Stimulated activated CD8-positive, alpha-beta memory T cell treated with anti-CD3 and anti-CD28 coated beads, Interleukin-4, amount 100 ng/mL, for 4 hours (primary cell): Measurements from ENCODE around the gene LMTK2.

Experiments used
- DNase-seq, 2 donors: peaks; one replicate each; pipeline ENCODE4 v3.0.0-alpha.2; 2020; ENCODE audit warnings: low read depth in 2 of 2, low spot score in 1 of 2

The LMTK2 gene

DNA sequence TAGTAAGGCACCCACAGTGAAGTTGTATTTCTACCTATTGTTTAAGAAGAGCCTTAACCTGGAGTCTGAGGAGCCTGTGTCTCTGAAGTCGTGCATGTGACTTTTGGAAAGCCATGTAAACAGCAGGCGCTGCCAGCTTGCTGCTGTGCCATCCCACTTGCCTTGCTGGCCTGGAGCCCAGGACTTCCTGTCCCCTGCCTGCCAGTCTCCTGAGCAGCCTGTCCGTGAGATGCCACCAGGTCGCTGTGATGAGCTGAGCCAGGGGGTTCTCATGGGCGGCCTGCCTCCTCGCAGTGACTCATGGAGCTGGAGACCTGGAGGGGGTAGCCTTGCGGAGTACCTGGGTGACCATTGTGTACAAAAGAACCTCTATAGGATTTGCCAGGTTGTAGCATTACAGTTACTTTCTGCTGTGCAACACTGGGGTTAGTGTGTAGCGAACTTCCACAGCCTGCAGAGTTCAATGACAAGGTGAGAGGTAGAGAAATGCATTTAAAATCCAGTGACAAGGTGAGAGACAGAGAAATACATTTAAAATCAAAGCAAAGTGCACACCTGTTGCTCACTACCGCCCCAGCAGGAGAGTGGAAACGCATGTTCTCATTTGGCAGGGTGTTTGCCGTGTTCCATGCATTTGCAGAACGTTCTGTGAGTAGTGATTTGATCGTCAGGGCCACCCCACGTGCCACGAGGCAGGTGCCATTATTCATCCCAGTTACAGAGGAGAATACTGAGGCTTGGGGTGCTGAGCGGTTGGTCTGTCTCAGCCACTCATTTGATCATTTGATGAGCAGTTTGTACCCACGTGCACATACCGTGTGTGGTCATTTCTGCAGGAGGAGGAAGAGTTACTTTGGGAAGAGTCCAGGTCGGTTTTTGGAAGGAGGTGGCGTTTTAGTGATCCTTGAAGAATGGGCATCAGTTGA, 67.9 kb downstream of the LMTK2 start:
- DNase-seq: no peak

DNA sequence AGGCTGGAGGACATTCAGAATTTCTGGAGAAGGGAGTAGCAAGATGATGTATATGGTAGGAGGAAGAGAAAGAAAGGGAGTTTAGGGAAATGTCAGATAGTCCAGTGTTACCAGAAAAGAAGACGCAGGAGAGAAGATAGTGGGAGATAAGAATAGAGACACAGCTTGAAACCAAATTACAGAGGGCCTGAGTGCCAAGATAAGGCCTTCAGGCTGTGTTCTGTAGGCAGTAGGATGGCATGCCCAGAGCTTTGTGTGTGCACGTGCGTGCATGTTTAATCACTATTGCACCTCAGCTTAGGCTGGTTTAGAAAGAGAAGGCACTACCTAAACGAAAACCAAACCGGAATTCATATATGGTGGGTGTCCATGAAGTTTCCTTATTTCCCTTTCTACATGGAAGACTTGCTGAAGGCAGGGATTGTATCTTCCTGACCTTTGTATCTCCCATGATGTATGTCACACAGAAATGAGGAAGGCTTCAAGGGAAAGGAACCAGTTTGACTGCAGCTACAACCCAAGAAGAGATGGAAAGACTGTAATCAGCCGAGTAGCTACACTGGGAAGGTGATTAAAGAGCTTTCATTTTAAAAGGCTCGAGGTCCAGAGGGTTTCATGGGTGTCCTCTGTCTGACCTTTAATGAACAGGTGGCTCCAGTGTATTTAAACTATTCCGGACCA, 68.7 kb downstream of the LMTK2 start:
- no peak for DNase-seq

DNA sequence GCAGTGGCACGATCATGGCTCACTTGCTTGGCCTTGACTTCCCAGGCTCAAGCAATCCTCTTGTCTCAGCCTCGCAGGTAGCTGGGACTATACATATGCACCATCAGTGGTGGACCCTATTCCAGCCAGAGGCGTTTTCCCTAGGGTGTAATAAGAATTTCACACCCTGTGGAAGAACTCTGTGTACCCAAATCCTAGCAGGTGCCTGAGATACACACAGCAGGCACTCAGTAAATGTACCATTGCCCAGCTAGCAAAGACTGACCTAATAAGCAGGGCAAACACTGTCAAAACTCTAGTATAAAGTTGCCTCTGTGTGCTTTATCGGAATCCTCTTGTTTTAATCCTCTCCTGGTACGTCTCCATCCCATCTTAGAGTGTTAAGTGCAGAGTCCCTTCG, 70.9 kb downstream of the LMTK2 start:
- no peak for DNase-seq

DNA sequence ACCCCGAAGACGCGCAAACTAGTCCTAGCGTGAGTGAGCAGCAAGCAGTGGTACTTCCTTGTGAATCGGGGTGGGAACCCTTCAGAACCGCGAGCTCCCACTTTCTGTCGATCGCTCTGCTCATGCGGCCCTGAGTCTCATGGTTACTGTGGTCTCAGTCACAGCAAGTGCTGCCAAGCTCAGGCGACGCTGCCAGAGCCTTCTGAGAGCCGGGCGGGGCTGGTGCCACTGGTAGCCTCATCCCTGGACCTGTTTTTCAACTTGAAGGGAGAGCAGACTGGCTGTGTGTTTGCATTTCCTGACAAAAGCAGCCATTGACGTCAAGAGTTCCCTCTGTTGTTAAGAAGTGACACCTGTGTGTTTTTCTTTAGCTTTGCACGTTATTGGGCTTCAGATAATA, 71.7 kb downstream of the LMTK2 start:
- DNase-seq: no peak

DNA sequence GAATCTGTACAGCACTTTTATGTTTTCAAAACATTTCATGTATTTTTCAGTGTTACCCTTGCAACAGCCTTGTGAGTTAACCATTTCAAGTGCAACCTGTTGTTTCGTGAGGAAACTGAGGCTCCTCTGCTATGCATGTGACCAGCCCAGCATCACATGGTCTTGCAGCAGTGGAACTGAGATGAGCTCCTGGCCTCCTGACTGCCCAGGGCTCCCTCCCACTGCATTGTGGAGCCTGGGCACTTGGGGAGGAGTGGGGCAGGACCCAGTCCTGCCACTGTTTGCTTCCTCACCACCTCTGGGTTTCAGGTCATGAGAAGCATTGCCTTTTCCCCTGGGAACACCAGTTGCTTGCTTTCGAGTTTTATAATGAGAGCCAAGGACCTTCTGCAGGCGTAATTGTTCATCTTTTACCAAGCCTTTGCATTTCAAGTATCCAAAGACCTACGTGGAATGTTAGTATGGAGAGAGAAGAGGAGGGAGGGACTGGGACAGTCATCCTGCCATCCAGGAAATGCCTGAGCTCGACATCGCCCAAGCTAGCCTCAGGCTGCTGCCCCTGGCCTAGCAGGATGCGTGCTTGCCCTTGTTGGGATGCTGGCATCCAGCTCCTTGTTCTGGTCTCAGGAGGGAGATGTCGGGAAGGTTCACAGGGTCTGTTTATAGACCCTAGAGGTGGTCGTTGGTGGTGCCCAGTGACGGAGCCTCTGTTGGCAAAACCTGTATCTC, 72.3 kb downstream of the LMTK2 start:
- DNase-seq: no peak

DNA sequence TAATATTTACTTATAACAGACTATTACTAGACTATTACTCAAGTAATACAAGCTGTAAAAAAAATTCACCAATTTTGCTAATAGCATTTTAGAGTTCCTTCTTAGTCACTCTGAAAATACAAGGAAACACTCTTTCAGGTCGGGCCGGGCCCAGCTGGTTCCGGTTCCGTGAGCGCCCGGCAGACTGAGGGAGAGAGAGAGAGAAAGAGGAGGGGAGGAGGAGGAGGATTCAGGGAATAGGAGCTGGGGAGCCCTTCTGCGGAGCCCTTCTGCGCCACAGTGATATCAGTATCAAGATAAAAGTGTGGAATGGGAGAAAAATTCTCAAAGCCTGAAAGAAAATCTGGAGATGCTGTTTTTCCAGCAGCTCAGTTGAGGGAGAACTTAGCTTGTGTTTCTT, 74.1 kb downstream of the LMTK2 start:
- DNase-seq: no peak

DNA sequence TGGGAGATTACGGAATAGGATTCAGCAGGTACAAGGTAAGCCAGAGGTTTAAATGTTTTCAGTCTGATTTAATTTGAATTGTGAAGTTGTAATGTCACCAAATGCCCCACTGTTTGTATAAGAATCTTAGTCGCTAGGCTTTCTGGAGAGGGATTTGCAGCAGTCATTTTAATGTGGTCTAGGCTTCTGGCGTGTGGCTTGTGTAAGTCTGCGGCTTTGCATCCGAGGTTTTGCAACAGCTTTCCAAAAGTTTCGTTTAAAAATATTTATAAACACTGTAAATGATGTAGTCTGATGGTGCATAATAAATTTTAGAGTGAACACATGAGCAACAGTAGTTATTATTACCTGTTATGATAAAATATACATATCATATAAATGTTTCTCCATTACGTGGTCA, 78.4 kb downstream of the LMTK2 start:
- DNase-seq: no peak

DNA sequence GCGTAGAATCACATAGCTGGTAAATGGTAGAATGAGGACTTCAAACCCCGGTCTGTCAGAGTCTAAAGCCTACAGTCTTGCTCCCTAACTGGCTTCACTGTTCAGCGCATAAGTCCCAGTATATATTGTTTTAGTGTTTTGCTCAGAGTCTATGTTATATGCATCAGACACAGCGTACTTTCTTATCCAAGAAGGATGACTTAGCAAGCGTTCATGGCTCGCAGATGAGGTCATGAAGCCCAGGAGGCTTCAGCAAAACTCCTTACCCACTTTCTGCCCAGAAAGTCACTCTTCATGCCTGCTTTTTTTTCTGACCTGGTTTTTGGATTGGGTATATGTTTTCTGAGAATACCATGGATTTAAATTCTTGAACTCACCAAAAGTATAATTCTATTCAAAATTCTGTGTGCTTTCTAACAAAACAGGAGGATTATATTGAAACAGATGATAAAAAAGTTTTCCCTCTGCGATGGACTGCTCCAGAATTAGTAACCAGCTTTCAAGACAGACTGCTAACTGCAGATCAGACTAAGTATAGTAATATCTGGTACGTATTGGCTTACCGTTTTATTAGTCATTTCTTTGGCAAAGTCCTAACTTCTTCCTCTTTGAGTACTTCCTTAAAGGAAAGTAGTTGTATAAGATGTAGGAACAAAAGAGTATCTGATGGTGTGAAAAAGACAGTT, 79.9 kb downstream of the LMTK2 start:
- DNase-seq: no peak

DNA sequence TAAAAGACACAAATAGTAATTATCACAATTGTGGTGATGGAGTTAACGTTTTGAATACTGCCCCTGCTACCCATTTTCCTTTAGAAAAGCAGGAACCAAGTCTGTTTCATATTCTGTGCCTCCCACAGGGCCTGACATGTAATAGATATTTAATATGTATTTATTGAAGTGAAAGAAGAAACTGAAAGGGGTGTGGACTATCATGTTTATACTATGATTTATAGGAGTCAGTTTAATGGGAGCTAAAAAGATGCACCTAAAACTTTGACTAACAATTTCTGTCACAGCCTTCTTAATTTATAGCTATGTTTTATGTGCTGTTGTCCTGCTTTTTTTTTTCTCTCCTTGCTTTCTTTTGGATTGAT, 80.5 kb downstream of the LMTK2 start:
- no peak for DNase-seq

DNA sequence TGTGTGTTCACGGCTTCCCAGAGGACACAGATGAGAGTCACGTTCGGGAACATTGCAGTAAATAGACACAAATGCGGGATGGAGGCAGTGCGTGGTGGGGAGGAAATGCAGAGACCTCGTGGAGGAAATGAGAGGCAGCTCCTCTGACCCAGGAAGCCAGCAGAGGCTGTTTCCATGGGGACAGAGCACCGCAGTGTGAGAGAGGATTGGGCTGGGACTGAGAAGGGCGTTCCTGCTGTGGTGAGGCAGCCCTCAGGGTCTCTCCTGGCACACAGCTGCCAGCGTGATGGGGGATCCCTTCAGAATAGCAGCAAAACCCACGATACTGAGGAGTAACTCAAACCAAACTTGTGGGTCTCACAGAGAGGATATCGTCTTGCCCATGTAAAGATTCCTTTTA, 82.9 kb downstream of the LMTK2 start:
- no peak for DNase-seq

DNA sequence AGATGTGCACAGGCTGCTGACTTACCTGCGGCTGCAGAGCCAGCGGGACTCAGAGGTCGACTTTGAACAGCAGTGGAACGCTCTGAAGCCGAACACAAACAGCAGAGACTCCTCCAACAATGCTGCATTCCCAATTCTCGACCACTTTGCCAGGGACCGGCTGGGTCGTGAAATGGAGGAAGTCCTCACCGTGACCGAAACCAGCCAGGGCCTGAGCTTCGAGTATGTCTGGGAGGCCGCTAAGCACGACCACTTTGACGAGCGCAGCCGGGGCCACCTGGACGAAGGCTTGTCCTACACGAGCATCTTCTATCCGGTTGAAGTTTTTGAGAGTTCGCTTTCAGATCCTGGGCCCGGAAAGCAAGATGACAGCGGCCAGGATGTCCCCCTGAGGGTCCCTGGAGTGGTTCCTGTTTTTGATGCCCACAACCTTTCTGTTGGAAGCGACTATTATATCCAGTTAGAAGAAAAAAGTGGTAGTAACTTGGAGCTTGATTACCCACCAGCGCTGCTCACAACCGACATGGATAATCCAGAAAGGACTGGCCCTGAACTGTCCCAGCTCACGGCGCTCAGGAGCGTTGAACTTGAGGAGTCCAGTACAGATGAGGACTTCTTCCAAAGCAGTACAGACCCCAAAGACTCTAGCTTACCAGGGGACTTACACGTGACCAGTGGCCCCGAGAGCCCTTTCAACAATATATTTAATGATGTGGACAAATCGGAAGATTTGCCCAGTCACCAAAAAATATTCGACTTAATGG, 85.2 kb downstream of the LMTK2 start:
- DNase-seq: no peak

DNA sequence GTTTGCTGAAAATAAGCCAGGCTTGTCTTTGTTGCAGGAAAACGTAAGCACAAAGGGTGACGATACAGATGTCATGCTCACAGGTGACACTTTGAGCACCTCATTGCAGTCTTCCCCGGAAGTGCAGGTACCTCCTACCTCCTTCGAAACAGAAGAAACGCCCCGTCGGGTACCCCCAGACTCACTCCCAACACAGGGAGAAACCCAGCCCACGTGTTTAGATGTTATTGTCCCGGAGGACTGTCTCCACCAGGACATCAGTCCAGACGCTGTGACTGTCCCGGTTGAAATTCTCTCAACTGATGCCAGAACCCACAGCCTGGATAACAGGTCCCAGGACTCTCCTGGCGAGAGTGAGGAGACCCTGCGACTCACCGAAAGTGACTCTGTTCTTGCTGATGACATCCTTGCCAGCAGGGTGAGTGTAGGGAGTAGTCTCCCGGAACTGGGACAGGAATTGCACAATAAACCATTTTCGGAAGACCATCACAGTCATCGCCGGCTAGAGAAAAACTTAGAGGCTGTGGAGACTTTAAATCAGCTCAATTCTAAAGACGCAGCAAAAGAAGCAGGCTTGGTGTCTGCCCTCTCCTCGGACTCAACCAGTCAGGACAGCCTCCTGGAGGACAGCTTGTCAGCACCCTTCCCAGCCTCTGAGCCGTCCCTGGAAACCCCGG, 86.3 kb downstream of the LMTK2 start:
- DNase-seq: no peak

DNA sequence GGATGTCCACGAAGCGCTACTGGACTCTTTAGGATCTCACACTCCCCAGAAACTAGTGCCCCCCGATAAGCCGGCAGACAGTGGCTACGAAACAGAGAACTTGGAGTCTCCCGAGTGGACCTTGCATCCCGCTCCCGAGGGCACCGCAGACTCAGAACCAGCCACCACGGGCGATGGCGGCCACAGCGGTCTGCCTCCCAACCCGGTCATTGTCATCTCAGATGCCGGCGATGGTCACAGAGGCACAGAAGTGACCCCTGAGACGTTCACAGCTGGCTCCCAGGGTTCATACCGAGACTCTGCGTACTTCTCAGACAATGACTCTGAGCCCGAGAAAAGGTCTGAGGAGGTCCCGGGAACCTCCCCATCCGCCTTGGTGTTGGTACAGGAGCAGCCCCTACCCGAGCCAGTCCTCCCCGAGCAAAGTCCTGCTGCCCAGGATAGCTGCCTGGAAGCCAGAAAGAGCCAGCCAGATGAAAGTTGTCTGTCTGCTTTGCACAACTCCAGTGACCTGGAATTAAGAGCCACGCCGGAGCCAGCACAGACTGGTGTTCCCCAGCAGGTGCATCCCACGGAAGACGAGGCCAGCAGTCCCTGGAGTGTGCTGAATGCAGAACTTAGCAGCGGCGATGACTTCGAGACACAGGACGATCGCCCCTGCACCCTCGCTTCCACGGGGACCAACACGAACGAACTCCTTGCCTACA, 87.0 kb downstream of the LMTK2 start:
- no peak for DNase-seq

DNA sequence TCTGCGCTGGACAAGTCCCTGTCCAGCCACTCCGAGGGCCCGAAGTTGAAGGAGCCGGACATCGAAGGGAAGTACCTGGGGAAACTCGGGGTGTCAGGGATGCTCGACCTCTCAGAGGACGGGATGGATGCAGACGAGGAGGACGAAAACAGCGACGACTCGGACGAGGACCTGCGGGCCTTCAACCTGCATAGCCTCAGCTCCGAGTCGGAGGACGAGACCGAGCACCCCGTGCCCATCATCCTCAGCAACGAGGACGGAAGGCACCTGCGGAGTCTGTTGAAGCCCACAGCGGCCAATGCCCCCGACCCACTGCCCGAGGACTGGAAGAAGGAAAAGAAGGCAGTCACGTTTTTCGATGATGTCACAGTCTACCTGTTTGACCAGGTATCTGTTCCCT, 87.5 kb downstream of the LMTK2 start:
- no peak for DNase-seq

DNA sequence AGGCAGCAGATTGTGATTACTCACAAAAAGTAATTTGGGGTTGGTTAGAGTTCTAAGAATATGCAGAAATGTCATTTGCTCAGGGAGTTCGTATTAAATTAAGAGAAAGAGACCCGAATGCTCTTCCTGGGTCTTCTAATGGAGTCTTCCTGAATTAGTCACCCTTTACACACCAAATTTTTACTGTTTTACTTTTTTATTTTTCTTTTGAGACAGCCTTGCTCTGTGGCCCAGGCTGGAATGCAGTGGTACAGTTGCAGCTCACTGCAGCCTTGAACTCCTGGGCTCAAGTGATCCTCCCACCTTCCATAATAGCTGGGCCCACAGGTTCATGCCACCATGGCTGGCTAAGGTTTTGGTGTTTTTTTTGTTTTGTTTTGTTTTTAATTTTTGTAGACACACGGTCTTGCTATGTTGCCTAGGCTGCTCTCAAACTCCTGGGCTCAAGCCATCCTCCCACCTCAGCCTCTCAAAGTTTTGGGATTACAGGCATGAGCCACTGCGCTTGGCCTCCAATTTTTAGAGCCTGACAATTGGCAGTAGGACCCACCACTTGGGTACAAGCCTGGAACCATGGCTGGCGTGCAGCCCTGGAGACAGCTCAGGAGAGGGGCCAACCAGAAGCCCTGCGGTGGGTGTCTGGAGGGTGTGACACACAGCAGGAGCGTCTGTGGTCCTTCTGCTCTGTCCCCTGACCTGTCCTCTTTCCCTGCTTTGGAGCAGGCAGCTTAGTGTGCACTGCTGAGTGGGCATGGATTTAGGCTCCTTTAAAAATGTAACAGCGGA, 88.2 kb downstream of the LMTK2 start:
- DNase-seq: no peak

DNA sequence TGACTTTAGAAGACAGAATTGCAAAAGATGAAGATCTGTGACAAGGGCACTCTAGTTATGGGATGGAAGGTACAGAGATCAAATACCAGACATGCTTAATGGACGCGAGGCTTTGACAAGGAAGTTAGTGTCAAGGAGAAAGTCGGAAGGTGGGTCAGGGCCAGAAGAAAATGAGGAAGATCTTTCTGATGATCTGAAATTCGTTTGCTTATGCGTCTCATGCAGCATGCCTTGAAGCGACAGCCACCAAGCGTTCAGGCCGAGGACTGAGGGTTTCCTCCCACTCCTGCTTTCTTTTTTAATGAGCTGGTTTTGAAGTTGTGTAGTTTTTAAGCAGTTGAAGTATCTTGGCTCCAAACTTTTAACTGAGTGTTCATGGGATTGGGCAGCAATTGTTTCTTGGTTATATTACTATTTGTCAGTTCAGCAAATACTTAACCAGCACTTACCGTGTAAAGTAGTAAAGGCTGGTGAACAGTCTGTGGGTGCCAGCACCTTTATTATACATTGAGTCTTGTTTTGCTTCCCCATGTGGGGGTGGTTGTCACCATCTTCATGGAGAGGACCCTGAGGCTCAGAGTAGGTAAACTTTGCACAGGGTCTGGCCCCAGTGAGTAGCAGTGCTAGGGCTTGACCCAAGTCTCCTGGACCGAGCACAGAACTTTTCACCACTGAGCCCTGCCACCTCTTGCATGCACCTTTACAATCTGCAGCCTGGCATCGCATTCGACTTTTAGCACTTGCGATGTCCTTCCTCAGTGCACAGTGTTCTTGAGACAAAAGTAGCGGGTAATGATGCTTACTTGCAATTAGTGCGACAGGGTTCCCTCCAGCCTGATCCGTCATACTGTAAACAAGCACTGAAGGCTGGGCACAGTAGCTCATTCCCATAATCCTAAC, 90.3 kb downstream of the LMTK2 start:
- DNase-seq: no peak

DNA sequence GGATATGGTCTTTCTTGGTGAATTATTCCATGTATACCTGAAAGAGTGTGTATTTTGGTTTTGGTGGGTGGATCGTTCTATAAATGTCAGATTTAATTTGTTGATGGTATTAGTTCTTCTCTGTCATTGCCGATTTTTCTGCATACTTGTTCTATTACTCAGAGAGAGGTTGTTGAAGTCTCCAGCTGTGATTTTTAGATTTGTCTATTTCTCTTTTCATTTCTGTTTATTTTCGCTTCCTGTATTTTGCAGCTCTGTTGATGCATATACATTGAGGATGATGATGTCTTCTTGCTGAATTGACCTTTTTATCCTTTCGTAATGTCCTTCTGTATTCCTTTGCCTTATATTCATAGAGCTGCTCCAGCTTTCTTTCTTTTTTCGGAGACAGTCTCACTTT, 92.5 kb downstream of the LMTK2 start:
- DNase-seq: no peak

DNA sequence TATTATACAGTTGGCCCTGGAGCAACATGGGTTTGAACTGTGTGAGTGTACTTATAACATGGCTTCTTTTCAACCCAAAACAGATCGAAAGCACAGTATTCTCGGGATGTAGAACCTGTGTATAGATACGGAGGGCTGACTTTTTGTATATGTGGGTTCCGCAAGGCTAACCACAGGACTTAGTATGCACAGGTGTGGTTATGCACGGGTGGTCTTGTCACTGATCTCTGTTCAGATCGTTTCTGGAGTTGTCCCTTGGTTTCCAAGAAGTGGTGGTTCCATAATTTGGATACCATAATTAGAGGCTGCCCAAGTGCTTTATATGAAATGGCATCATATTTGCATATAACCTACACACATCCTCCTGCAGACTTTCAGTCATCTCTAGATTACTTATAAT, 93.7 kb downstream of the LMTK2 start:
- no peak for DNase-seq
